Natural killer cell (primary cell): Measurements from ENCODE around the gene LOXL1. TPM values are rescaled to one million over a fixed set of nuclear protein-coding genes. Genes with fewer than 3 reads are reported as not detected.

Source experiments
- ATAC-seq, 3 donors: fragments of 150-1000 bp in 2 of 3; fragments of 200-7000 bp in 1 of 3; cut with Tn5 transposase; 1 replicate in 1 of 3; 2 replicates in 2 of 3; pipeline ENCODE4 v1.10.0; 2021; ENCODE audit warnings: mild to moderate bottlenecking in 2 of 3, moderate library complexity in 2 of 3
- DNase-seq, 2 donors: peaks; one replicate each; pipeline versions ENCODE4 v3.0.0 to v3.0.0-alpha.2; 2013 to 2021; ENCODE audit warnings: mixed read lengths in 1 of 2
- H3K27ac ChIP-seq: one replicate; pipeline ENCODE4 v1.5.1; 2013; ENCODE audit warnings: mild to moderate bottlenecking, low read length
- H3K27me3 ChIP-seq: one replicate; pipeline ENCODE4 v1.6.1; 2013; ENCODE audit warnings: low read length; ENCODE audit not compliant: control insufficient read depth, insufficient read depth
- H3K36me3 ChIP-seq: one replicate; pipeline ENCODE4 v1.6.1; 2013; ENCODE audit warnings: low read length; ENCODE audit not compliant: control insufficient read depth, insufficient read depth
- H3K4me1 ChIP-seq: one replicate; pipeline ENCODE4 v1.6.1; 2013; ENCODE audit warnings: low read length; ENCODE audit not compliant: control insufficient read depth, insufficient read depth
- H3K4me3 ChIP-seq: one replicate; pipeline ENCODE4 v1.5.1; 2013; ENCODE audit warnings: low read length
- H3K9me3 ChIP-seq: one replicate; pipeline ENCODE4 v1.6.1; 2013; ENCODE audit warnings: low read length; ENCODE audit not compliant: control insufficient read depth, insufficient read depth
- H3K27ac Mint-ChIP-seq, 2 donors: one replicate each; pipeline ENCODE4 v1.8.0; 2022; ENCODE audit warnings: mild to moderate bottlenecking in 2 of 2, mixed read lengths in 2 of 2, moderate library complexity in 1 of 2
- H3K27me3 Mint-ChIP-seq, 2 donors: one replicate each; pipeline ENCODE4 v1.8.0; 2022; ENCODE audit warnings: low read depth in 2 of 2, mixed read lengths in 2 of 2
- H3K36me3 Mint-ChIP-seq: one replicate; pipeline ENCODE4 v1.8.0; 2022; ENCODE audit warnings: mixed read lengths
- H3K4me1 Mint-ChIP-seq, 2 donors: one replicate each; pipeline ENCODE4 v1.8.0; 2022; ENCODE audit warnings: mixed read lengths in 2 of 2
- H3K4me3 Mint-ChIP-seq: one replicate; pipeline ENCODE4 v1.8.0; 2022; ENCODE audit warnings: mild to moderate bottlenecking, moderate library complexity, mixed read lengths
- H3K9me3 Mint-ChIP-seq, 2 donors: one replicate each; pipeline ENCODE4 v1.8.0; 2022; ENCODE audit warnings: mixed read lengths in 2 of 2
- WGBS: methylation state at CpG from one replicate; pipeline ENCODE4 v1.1.7; 2013; ENCODE audit warnings: missing lambda C conversion rate; ENCODE audit not compliant: insufficient coverage; 5-methylcytosine and 5-hydroxymethylcytosine counted together
- intact Hi-C: fragments of 100-400 bp; cut with micrococcal nuclease; formaldehyde crosslinking; loops from one replicate; pipeline ENCODE4 v1.14.2; 2022
- total RNA-seq, 4 donors: library from RNA; stranded (reverse); fragments of 120-200 nt in 1 of 4; gene quantifications; one replicate each; pipeline versions ENCODE4 v1.2.3 to v1.2.4, GENCODE V29; 2013 to 2022
- TF ChIP-seq, protein P1 (sequence below): fragments of 200-600 bp; IDR thresholded peaks from one replicate; pipeline ENCODE4 v1.8.0; 2022; ENCODE audit warnings: antibody characterized with exemption

Gene LOXL1
- total RNA-seq, 3 donors from 2014 or later (not counting 1 experiment from before 2014, with no cell fraction given) = 1.1 to 1.4 (median 1.3) TPM

- Histone ChIP-seq H3K4me3 (no peak overlapping the region), H3K27ac (no peak overlapping the region), H3K36me3 (no peaks in the 10 kb centered on the region), H3K9me3 (no peaks in the 10 kb centered on the region), H3K4me1 (peaks cover 14% of the 10 kb centered on the region), H3K27me3 (no peaks in the 10 kb centered on the region)
- ATAC-seq (no peak), DNase-seq (no peak)
- peaks cover 0 to 2% of the 10 kb centered on the region in 2 donors for H3K27me3 Mint-ChIP-seq
- H3K36me3 Mint-ChIP-seq = no peaks in the 10 kb centered on the region
- H3K27ac Mint-ChIP-seq = no peak overlapping the region
- no peak overlapping the region for H3K4me3 Mint-ChIP-seq
- peaks cover 9% of the 10 kb centered on the region in 2 donors for H3K4me1 Mint-ChIP-seq
- TF ChIP-seq, protein P1, sequence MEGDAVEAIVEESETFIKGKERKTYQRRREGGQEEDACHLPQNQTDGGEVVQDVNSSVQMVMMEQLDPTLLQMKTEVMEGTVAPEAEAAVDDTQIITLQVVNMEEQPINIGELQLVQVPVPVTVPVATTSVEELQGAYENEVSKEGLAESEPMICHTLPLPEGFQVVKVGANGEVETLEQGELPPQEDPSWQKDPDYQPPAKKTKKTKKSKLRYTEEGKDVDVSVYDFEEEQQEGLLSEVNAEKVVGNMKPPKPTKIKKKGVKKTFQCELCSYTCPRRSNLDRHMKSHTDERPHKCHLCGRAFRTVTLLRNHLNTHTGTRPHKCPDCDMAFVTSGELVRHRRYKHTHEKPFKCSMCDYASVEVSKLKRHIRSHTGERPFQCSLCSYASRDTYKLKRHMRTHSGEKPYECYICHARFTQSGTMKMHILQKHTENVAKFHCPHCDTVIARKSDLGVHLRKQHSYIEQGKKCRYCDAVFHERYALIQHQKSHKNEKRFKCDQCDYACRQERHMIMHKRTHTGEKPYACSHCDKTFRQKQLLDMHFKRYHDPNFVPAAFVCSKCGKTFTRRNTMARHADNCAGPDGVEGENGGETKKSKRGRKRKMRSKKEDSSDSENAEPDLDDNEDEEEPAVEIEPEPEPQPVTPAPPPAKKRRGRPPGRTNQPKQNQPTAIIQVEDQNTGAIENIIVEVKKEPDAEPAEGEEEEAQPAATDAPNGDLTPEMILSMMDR = no peak
- H3K9me3 Mint-ChIP-seq = no peaks in the 10 kb centered on the region
- 94% methylated on average over 4 of the region's 4 CpGs for WGBS
- intact Hi-C loops = no loop called here
Measured at GRCh38 chr15:73948396-73948795, 22.1 kb downstream of the LOXL1 start.

DNA sequence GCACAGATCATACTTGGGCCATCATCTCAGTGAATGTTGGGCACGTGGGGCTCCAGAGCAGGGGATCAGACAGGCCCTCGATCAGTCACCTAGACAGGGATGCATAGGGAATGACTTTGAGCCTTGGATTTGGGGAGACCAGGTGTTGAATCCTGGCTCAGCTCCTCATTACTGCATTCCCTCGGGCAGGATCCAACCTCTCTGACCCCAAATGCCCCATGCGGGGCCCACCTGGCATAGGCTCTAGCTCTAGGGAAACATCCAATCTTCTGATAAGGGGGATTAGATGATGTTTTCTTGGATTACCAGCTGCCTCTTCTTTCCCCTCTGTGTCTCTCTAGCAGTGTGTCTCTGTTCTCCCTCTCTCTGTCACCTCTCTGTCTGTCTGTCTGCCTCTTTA, 22.7 kb downstream of the LOXL1 start:
- Histone ChIP-seq H3K9me3 (no peaks in the 10 kb centered on the region), H3K4me1 (peaks cover 14% of the 10 kb centered on the region), H3K36me3 (no peaks in the 10 kb centered on the region), H3K27me3 (no peaks in the 10 kb centered on the region), H3K4me3 (no peak overlapping the region), H3K27ac (no peak overlapping the region)
- H3K4me1 Mint-ChIP-seq = peaks cover 9% of the 10 kb centered on the region in 2 donors
- TF ChIP-seq, protein P1 = no peak
- DNase-seq (no peak), ATAC-seq (no peak)
- WGBS = 89% methylated on average over 4 of the region's 4 CpGs
- no peaks in the 10 kb centered on the region for H3K36me3 Mint-ChIP-seq
- no peak overlapping the region for H3K4me3 Mint-ChIP-seq
- H3K27ac Mint-ChIP-seq = no peak overlapping the region
- no peaks in the 10 kb centered on the region for H3K9me3 Mint-ChIP-seq
- intact Hi-C loops = no loop called here
- peaks cover 0 to 2% of the 10 kb centered on the region in 2 donors for H3K27me3 Mint-ChIP-seq

DNA sequence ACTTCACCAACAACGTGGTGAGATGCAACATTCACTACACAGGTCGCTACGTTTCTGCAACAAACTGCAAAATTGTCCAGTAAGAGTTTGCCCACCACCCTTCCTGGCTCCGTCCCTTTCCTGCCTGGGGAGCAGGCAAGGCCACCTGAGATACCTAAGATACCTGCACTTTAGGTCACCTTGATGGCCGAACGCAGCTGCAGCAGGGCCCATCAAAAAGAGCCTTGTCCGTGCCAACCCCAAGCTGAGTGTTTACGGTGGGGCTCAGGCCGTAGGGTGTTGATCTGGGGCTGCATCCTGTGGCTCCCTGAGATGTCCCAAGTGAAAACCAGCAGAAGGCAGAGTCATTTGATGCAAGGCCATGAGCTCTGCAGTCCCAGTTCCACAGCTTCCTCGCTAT, 23.2 kb downstream of the LOXL1 start:
- no peaks in the 10 kb centered on the region for H3K27me3 ChIP-seq
- H3K9me3 ChIP-seq = no peaks in the 10 kb centered on the region
- H3K4me3 ChIP-seq = no peak overlapping the region
- TF ChIP-seq, protein P1 = no peak
- ATAC-seq = no peak
- H3K9me3 Mint-ChIP-seq = no peaks in the 10 kb centered on the region
- intact Hi-C loops = no loop called here
- DNase-seq = no peak
- no peak overlapping the region for H3K27ac ChIP-seq
- H3K27me3 Mint-ChIP-seq = peaks cover 0 to 2% of the 10 kb centered on the region in 2 donors
- H3K4me1 ChIP-seq = peaks cover 14% of the 10 kb centered on the region
- H3K4me3 Mint-ChIP-seq = no peak overlapping the region
- 92% methylated on average over 10 of the region's 10 CpGs for WGBS
- no peak overlapping the region for H3K27ac Mint-ChIP-seq
- no peaks in the 10 kb centered on the region for H3K36me3 Mint-ChIP-seq
- no peaks in the 10 kb centered on the region for H3K36me3 ChIP-seq
- peaks cover 9% of the 10 kb centered on the region in 2 donors for H3K4me1 Mint-ChIP-seq

DNA sequence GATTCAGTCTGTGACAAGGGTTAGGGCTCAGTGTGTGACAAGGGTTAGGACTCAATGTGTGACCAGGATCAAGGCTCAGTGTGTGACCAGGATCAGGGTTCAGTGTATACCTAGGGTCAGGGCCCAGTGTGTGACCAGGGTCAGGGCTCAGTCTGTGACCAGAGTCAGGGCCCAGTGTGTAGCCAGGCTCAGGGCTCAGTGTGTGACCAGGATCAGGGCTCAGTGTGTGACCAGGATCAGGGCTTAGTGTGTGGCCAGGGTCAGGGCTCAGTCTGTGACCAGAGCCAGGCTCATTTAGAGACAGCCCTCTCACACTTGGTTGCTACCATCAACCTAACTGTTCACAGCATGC, 24.2 kb downstream of the LOXL1 start:
- DNase-seq (no peak), ATAC-seq (no peak)
- H3K9me3 Mint-ChIP-seq = no peaks in the 10 kb centered on the region
- intact Hi-C loops = no loop called here
- TF ChIP-seq, protein P1 = no peak
- peaks cover 9% of the 10 kb centered on the region in 2 donors for H3K4me1 Mint-ChIP-seq
- peaks cover 0 to 2% of the 10 kb centered on the region in 2 donors for H3K27me3 Mint-ChIP-seq
- Histone ChIP-seq H3K4me1 (peaks cover 14% of the 10 kb centered on the region), H3K9me3 (no peaks in the 10 kb centered on the region), H3K27ac (no peak overlapping the region), H3K27me3 (no peaks in the 10 kb centered on the region), H3K36me3 (no peaks in the 10 kb centered on the region), H3K4me3 (no peak overlapping the region)
- no peaks in the 10 kb centered on the region for H3K36me3 Mint-ChIP-seq
- no peak overlapping the region for H3K4me3 Mint-ChIP-seq
- peak overlapping the region in 1 of 2 donors; percentile 77 for H3K27ac Mint-ChIP-seq
